DMS53 treated with DMSO at 0.1 percent for 48 hours (cell line): ENCODE data around the gene MTREX.
A peak's percentile ranks its signal among the peaks of the same experiment; 100 is the strongest.
"Not testable (repeated sequence)": the region's sequence is repeated elsewhere in the genome, so short reads cannot be mapped to it uniquely, and the experiment has no call there.

Experiments used
- DNase-seq: peaks from one replicate; lab custom pipeline; 2025; ENCODE audit not compliant: unreplicated experiment; lab: John Stamatoyannopoulos, UW

MTREX gene

GRCh38 chr5:55307383-55308253 lies at the start of gene MTREX, which contains the start of gene DHX29:
TSS of gene MTREX (plus strand) at chr5:55307989. CDS start at chr5:55308014, 25 bp downstream.
TSS of gene DHX29 (minus strand) at chr5:55307694. CDS start at chr5:55307573, 121 bp downstream.
- peak; percentile 97 for DNase-seq

GRCh38 chr5:55258339-55258738 lies 49.5 kb upstream of the MTREX start:
- no peak for DNase-seq

GRCh38 chr5:55276771-55277170 lies 31.0 kb upstream of the MTREX start:
- DNase-seq: no peak

- DNase-seq: no peak
These were observed 29.0 kb upstream of the MTREX start for GRCh38 chr5:55278778-55279177.

GRCh38 chr5:55286411-55286933 lies 21.3 kb upstream of the MTREX start:
- no peak for DNase-seq

- DNase-seq: no peak
These were observed 18.0 kb upstream of the MTREX start for GRCh38 chr5:55289808-55290207.

GRCh38 chr5:55290991-55291390 lies 16.8 kb upstream of the MTREX start:
- no peak for DNase-seq

- no peak for DNase-seq
These were observed 12.9 kb upstream of the MTREX start for GRCh38 chr5:55294935-55295334.

GRCh38 chr5:55300890-55301289 lies 6.9 kb upstream of the MTREX start:
- no peak for DNase-seq

- no peak for DNase-seq
These were observed 4.5 kb upstream of the MTREX start for GRCh38 chr5:55303238-55303690.

- no peak for DNase-seq
These were observed 3.2 kb upstream of the MTREX start for GRCh38 chr5:55304584-55304983.

GRCh38 chr5:55305345-55305744 lies 2.4 kb upstream of the MTREX start:
- no peak for DNase-seq

- DNase-seq: peak; percentile 10
These were observed 977 bp upstream of the MTREX start for GRCh38 chr5:55306641-55307382.

GRCh38 chr5:55308254-55308836 lies 556 bp downstream of the MTREX start:
- DNase-seq: peak; percentile 8

GRCh38 chr5:55313870-55314617 lies 6.3 kb downstream of the MTREX start:
- no peak for DNase-seq

- DNase-seq: no peak
These were observed 8.5 kb downstream of the MTREX start for GRCh38 chr5:55316289-55316688.

GRCh38 chr5:55316837-55317236 lies 9.0 kb downstream of the MTREX start:
- DNase-seq: no peak

GRCh38 chr5:55318237-55318636 lies 10.4 kb downstream of the MTREX start:
- not testable (repeated sequence) for DNase-seq

GRCh38 chr5:55319491-55319890 lies 11.7 kb downstream of the MTREX start:
- DNase-seq: no peak

GRCh38 chr5:55320571-55320970 lies 12.8 kb downstream of the MTREX start:
- DNase-seq: no peak

GRCh38 chr5:55324006-55324405 lies 16.2 kb downstream of the MTREX start:
- DNase-seq: no peak
